Thoracic aorta (tissue), 2 donors: ENCODE results near the gene GOLIM4. TPM values are rescaled to one million over a fixed set of nuclear protein-coding genes. Genes with fewer than 3 reads are reported as not detected.

Source experiments
- ATAC-seq: fragments of 150-250 bp; one replicate; pipeline ENCODE4 v1.8.0; 2017; ENCODE audit warnings: low read depth; ENCODE audit not compliant: insufficient number of reproducible peaks, low FRiP score
- DNase-seq: peaks from one replicate; pipeline ENCODE4 v3.0.0-alpha.2; 2020; ENCODE audit warnings: low spot score
- H3K27ac ChIP-seq, 2 donors: fragments of 200-600 bp; sonication (generic); 1 replicate in 1 of 2; 2 replicates in 1 of 2; pipeline ENCODE4 v1.5.1; 2016; ENCODE audit warnings: mild to moderate bottlenecking in 2 of 2, moderate library complexity in 2 of 2
- H3K27me3 ChIP-seq: fragments of 200-600 bp; sonication (generic); replicated peaks from 2 replicates; pipeline ENCODE4 v1.6.0; 2016; ENCODE audit warnings: mild to moderate bottlenecking; ENCODE audit not compliant: insufficient read depth
- H3K36me3 ChIP-seq: fragments of 200-600 bp; sonication (generic); one replicate; pipeline ENCODE4 v1.5.1; 2016
- H3K4me1 ChIP-seq, 2 donors: fragments of 200-600 bp; sonication (generic); 1 replicate in 1 of 2; 2 replicates in 1 of 2; pipeline versions ENCODE4 v1.5.1 to v1.6.0; 2016; ENCODE audit warnings: low read depth in 2 of 2, mild to moderate bottlenecking in 1 of 2; ENCODE audit not compliant: control insufficient read depth in 1 of 2
- H3K4me3 ChIP-seq: fragments of 200-600 bp; sonication (generic); 2 replicates; pipeline ENCODE4 v1.5.1; 2016; ENCODE audit warnings: mild to moderate bottlenecking
- H3K9me3 ChIP-seq: fragments of 200-600 bp; sonication (generic); 2 replicates; pipeline ENCODE4 v1.5.1; 2016
- total RNA-seq, 2 donors: library from RNA; depleted of rRNA; stranded (reverse); fragments of >200 nt; gene quantifications; one replicate each; pipeline versions ENCODE4 v1.1.0 to v1.2.3, GENCODE V29; 2016
- TF ChIP-seq, protein P1 (sequence below): fragments of 200-600 bp; sonication (generic); IDR thresholded peaks from one replicate; pipeline ENCODE4 v1.5.1; 2019; ENCODE audit warnings: antibody characterized with exemption

GOLIM4 gene
- total RNA-seq, 2 donors from 2014 or later: 43.1 to 49.5 TPM

DNA sequence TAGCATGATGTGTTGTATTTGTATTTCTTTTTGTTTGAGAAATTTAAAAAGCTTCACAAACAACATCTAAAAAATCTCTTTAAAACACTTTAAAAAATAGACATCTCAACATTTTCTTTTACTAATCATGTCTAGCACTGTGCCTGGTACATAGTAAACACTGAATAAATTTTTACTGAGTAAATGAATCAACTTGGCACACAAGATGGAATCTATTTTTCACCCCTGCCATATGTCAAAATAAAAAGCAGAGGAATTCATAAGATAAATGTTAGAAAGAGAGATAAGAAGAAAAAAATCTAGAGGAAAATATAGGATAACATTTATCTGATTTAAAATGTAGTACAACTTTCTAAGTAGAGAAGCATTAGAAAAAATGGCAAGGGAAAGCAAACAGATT, 8.6 kb upstream of the GOLIM4 start:
- H3K4me3 ChIP-seq: no peak overlapping the region
- H3K36me3 ChIP-seq: no peaks in the 10 kb centered on the region
- no peak for DNase-seq
- TF ChIP-seq, protein P1, sequence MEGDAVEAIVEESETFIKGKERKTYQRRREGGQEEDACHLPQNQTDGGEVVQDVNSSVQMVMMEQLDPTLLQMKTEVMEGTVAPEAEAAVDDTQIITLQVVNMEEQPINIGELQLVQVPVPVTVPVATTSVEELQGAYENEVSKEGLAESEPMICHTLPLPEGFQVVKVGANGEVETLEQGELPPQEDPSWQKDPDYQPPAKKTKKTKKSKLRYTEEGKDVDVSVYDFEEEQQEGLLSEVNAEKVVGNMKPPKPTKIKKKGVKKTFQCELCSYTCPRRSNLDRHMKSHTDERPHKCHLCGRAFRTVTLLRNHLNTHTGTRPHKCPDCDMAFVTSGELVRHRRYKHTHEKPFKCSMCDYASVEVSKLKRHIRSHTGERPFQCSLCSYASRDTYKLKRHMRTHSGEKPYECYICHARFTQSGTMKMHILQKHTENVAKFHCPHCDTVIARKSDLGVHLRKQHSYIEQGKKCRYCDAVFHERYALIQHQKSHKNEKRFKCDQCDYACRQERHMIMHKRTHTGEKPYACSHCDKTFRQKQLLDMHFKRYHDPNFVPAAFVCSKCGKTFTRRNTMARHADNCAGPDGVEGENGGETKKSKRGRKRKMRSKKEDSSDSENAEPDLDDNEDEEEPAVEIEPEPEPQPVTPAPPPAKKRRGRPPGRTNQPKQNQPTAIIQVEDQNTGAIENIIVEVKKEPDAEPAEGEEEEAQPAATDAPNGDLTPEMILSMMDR: no peak
- no peaks in the 10 kb centered on the region for H3K9me3 ChIP-seq
- no peaks in the 10 kb centered on the region for H3K27me3 ChIP-seq
- H3K27ac ChIP-seq: no peak overlapping the region
- H3K4me1 ChIP-seq: no peaks in the 10 kb centered on the region
- ATAC-seq: no peak

DNA sequence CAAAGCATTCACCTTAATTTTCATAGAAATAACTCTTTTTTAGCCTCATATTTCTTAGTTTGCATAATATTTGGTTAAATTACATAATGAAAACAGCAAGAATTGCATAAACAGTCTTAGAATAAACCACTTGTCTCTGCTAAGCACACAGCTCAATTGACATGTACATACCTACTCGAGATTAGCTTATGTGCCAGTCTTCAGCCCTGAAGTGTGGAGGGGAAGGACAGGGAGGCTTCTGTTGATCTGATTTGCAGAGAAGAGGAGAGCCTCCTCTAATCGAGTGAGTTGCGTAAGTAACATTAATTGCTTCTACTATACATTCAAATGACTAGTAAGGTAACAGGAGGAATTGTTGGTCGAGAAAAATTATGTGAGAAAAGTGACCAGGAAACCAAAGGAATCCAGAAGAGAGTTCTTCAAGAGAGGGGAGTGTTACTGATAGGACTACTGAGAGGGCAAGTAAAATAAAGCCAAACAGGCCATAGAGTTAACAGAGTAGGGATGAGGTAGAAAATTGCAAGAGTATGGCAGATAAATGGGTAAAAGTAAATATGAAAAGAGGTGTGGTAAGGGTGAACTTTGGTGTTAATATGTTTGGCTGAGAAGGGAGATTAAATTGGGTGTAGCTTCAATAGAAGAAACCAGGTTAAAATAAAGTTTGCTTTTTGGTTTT, 7.1 kb upstream of the GOLIM4 start:
- Histone ChIP-seq H3K4me3 (no peak overlapping the region), H3K27me3 (no peaks in the 10 kb centered on the region), H3K9me3 (no peaks in the 10 kb centered on the region), H3K27ac (no peak overlapping the region), H3K36me3 (no peaks in the 10 kb centered on the region), H3K4me1 (no peaks in the 10 kb centered on the region)
- ATAC-seq: no peak
- DNase-seq: no peak
- TF ChIP-seq, protein P1: no peak

DNA sequence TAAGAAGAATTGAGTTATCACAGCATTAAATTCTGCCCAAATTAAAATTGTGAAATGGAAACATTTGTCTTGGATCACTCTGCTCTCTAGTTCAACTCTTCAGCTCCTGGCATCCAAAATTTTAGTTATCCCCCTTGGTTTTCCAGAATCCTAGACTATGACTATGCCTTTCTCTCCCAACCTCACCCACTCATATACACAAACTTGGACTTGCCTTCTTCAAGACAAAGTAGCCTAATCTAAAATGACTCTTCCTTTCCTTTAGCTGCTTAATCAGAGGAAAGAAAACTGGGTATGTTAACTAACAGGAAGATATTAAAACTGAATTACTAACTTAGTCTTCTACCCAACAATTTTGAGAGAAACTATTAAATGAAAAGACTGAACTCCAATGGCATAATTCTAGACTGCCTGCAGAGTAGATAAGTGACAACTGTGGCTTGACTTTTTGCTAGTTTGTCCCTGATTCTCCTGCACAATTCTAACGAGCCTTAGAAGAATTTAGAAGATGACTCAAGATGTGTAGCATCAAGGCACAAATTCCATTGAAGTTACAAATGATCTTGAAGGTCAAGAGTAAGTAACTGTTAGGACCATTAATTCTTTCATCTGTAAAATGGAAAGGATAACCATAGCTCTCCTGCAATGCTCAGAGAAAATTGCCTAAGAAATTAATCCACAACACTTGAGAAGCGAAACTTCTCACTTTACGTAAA, 5.2 kb upstream of the GOLIM4 start:
- no peak for DNase-seq
- Histone ChIP-seq H3K4me1 (peaks cover 0 to 8% of the 10 kb centered on the region in 2 donors), H3K27me3 (no peaks in the 10 kb centered on the region), H3K36me3 (no peaks in the 10 kb centered on the region), H3K9me3 (no peaks in the 10 kb centered on the region), H3K4me3 (no peak overlapping the region), H3K27ac (no peak overlapping the region)
- ATAC-seq: no peak
- TF ChIP-seq, protein P1: no peak

DNA sequence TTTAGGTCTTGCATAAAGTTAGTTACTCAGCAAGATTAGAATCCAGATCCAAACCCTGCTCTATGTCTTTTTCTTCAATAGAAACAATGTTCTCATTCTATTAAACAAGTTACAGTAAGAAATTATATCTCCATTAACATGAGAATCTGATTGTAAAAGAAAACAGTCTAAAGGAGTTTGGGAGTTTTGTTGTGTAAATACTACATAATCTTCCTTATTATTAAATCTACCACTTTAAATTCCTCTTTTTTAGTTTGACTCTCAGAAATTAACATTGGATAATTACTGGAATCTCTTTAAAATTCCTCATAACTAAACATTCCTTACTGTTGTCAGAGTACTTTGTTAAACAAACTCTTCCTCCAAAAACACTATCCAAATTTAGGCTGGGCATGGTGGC, 1.7 kb upstream of the GOLIM4 start:
- H3K27me3 ChIP-seq: no peaks in the 10 kb centered on the region
- no peaks in the 10 kb centered on the region for H3K36me3 ChIP-seq
- TF ChIP-seq, protein P1: no peak
- ATAC-seq: no peak
- peaks cover 16 to 29% of the 10 kb centered on the region in 2 donors for H3K4me1 ChIP-seq
- no peaks in the 10 kb centered on the region for H3K9me3 ChIP-seq
- no peak for DNase-seq
- no peak overlapping the region for H3K27ac ChIP-seq
- no peak overlapping the region for H3K4me3 ChIP-seq

DNA sequence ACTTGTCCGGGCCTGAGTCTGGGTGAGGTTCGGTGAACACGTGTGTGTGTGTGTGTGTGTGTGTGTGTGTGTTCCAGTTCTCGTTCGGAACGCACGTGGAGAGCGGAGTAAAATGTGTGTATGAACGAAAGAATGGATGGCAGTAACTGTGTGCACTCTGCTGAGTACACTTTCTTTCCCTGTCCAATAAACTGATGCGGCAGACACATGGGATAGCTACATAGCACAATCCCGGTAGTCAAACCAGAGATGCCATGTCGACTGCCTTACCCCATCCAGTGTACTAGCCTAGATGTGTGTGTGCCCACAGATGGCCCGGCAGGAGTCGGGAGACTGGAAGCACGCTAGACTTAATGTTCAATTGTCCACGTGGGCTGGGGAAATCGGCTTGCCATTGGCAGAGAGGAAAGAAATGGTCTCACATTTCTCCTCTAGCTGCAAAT, 507 bp upstream of the GOLIM4 start:
- Histone ChIP-seq H3K27ac (peak overlapping the region; percentile 94 to 96), H3K9me3 (no peaks in the 10 kb centered on the region), H3K27me3 (no peaks in the 10 kb centered on the region), H3K4me3 (peak overlapping the region; percentile 92), H3K4me1 (peaks cover 23 to 40% of the 10 kb centered on the region in 2 donors), H3K36me3 (no peaks in the 10 kb centered on the region)
- TF ChIP-seq, protein P1: no peak
- peak; percentile 43 for DNase-seq
- peak; percentile 42 for ATAC-seq
